Esophagus mucosa (tissue), 1 donor: ENCODE data around the gene ITGB3BP. TPM values are rescaled to one million over a fixed set of nuclear protein-coding genes. Genes with fewer than 3 reads are reported as not detected.

Experiments
- ATAC-seq: fragments of 200-7000 bp; cut with Tn5 transposase; one replicate; pipeline ENCODE4 v1.9.1; 2020
- total RNA-seq: library from RNA; stranded (reverse); gene quantifications from one replicate; pipeline ENCODE4 v1.2.4, GENCODE V29; 2023
- donor health status: DM: yes; HTN: yes; CAD: no.

ITGB3BP gene
- total RNA-seq, 1 donor from 2014 or later: 18.9 TPM

DNA sequence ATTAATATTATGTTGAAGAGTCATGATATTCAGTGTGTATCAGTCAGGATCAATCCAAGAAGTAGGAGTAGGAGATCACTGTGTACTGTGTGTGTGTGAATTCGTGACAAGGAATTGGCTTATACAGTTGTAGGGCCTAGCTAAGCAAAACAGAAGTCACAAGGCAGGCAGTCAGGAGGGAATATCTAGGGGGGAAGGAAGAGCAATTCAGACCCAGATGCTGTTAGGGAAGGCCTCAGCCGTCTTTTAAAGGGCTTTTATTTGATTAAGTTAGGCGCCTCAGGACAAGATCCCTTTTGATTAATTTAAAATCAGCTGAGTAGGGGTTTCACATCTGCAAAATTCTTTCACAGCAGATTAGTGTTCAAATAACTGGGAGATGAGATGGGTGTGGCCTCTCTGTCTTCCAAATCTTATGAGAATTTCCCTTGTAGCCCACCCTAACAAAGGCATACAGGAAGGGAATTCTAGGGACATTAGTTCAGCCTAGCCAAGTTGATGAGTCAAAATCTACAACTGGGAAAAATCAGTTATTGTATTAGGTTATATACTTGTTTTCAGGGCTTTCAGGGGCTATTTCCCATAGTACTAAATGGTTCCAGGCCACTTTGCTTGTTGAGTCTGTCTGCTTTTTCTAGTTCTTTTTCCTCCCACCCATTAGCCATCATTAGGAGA, 108.2 kb downstream of the ITGB3BP start:
- ATAC-seq: no peak

DNA sequence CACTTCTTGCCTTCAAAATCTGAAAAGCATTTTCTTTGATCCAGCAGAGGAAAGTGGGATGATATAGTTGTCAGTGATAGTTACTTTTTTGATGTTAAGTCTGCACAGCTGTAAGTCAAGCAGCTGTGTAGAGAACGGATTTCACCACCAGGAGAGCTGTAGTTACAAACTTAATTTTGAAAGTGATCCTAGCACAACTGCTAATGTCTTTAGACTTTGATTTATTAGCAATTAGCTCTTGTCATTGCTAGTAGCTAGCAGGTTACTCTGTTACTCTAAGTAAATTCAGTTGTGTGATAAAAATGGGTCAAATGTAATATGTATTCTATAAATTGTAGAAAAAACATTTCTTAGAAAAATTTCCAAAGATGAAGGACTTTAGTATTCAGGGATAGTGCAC, 109.6 kb downstream of the ITGB3BP start:
- no peak for ATAC-seq

GRCh38 chr1:63411066-63411465, 112.0 kb downstream of the ITGB3BP start:
- no peak for ATAC-seq

DNA sequence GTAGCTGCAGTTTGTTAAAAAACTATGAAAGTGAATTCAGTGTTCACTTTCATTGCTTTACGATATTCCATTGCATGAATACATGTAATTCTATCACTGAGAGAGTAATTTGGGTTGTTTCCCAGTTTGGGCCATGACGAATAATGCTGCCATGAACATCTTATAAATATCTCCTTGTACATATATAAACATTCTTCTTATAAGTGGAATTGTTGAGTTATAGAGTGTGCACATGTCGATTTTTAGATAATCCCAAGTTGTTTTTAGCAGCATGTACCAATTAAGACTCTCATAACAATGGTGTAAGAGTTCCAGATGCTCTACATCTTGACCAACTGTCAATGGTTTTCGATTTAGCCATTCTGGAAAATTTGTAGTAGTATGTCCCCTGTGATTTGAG, 114.7 kb downstream of the ITGB3BP start:
- no peak for ATAC-seq

DNA sequence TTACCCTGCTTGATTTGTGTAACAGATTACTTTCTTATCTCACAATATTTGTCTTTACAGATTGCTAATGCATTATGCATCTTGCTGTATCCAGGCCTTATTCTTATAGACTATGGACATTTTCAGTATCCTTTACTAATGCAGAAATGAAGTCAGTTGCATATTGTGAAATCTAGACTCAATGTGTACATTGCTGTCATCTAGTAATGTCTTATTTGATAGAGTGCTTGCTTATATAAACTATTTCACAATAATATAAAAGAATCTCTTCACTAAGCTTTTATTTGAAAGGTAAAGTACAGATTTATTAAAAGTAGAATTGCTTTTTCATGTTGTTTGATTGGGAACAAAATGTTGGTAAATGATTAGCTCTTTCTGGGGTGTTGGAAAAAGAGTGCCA, 116.0 kb downstream of the ITGB3BP start:
- ATAC-seq: peak; percentile 72

- no peak for ATAC-seq
Observed at GRCh38 chr1:63405987-63406386, 117.0 kb downstream of the ITGB3BP start.

GRCh38 chr1:63405021-63405420, 118.0 kb downstream of the ITGB3BP start:
- ATAC-seq: peak; percentile 98

DNA sequence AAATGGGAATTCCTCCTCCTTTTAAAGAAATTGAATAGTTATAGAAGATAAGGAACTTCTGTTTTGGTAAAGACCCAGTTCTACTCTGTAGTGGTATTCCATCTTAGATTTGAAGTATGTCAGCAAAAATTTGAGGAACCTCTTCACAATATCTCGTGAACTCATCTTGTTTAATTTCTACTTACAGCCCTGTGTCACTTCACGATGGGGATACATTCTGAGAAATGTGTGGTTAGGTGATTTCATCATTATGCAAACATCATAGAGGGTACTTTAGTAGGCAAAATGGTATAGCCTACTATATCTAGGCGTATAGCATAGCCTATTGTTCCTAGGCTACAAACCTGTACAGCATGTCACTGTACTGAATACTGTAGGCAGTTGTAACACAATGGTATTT, 119.6 kb downstream of the ITGB3BP start:
- no peak for ATAC-seq

- ATAC-seq: no peak
Observed at GRCh38 chr1:63401945-63402344, 121.1 kb downstream of the ITGB3BP start.

Other genes starting within 250 kb of the ITGB3BP start
- gene FOXD3, start 200.7 kb downstream of the ITGB3BP start, total RNA-seq: not detected
- 12.3 TPM for gene ALG6, start 155.6 kb downstream of the ITGB3BP start, total RNA-seq
- gene EFCAB7, start 300 bp upstream of the ITGB3BP start, total RNA-seq: 3.0 TPM
- gene PGM1, start 70.2 kb upstream of the ITGB3BP start, total RNA-seq: 37.2 TPM